ENCODE data around the gene IL2RG. TPM values are rescaled to one million over a fixed set of nuclear protein-coding genes. Genes with fewer than 3 reads are reported as not detected.
A peak's percentile ranks its signal among the peaks of the same experiment; 100 is the strongest.

IL2RG gene
- total RNA-seq, 1 experiment from 2014 or later, result 1.5 TPM

GRCh38 chrX:71118985-71119535 is 7.7 kb upstream of the IL2RG start:
- POLR2A ChIA-PET, result interaction anchor here (0.6 to 2.0 kb wide), 10 partner anchors 10 to 247 kb away, joined by 3 to 13 read pairs (median 5); partner anchors contain the start of genes NONO, SNX12 and TAF1
- Mint-ChIP-seq H3K36me3 (ENCODE audit: insufficient read depth, unreplicated experiment) (peaks cover 44% of the 10 kb centered on the region), H3K27ac (ENCODE audit: low read depth, unreplicated experiment) (peak overlapping the region; percentile 73), H3K27me3 (ENCODE audit: insufficient read depth, unreplicated experiment) (peaks cover 19% of the 10 kb centered on the region), H3K9me3 (ENCODE audit: unreplicated experiment) (no peaks in the 10 kb centered on the region), H3K4me3 (ENCODE audit: unreplicated experiment) (peak overlapping the region; percentile 79), H3K4me1 (ENCODE audit: insufficient read depth, unreplicated experiment) (no peaks in the 10 kb centered on the region)
- DNase-seq (ENCODE audit: unreplicated experiment), result no peak
- CTCF ChIA-PET, result interaction anchor here (0.7 to 2.9 kb wide), 4 partner anchors 10 to 119 kb away, joined by 3 to 9 read pairs (median 4); no protein-coding TSS in a partner anchor
- intact Hi-C loops (cut with micrococcal nuclease), result no loop called here
- BruUV-seq (replicated peaks), result no TSS peak
- TF ChIP-seq, protein P1, sequence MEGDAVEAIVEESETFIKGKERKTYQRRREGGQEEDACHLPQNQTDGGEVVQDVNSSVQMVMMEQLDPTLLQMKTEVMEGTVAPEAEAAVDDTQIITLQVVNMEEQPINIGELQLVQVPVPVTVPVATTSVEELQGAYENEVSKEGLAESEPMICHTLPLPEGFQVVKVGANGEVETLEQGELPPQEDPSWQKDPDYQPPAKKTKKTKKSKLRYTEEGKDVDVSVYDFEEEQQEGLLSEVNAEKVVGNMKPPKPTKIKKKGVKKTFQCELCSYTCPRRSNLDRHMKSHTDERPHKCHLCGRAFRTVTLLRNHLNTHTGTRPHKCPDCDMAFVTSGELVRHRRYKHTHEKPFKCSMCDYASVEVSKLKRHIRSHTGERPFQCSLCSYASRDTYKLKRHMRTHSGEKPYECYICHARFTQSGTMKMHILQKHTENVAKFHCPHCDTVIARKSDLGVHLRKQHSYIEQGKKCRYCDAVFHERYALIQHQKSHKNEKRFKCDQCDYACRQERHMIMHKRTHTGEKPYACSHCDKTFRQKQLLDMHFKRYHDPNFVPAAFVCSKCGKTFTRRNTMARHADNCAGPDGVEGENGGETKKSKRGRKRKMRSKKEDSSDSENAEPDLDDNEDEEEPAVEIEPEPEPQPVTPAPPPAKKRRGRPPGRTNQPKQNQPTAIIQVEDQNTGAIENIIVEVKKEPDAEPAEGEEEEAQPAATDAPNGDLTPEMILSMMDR (IDR thresholded peaks at IDR 0.05; ENCODE audit: unreplicated experiment), result no peak

GRCh38 chrX:71118032-71118984 is 6.9 kb upstream of the IL2RG start, which contains the start of gene MED12:
Gene MED12 (plus strand): TSS chrX:71118596. CDS start chrX:71118755, 159 bp downstream.
- peak; percentile 68 for DNase-seq (ENCODE audit: unreplicated experiment)
- Mint-ChIP-seq H3K4me3 (ENCODE audit: unreplicated experiment) (peak within 1 kb of the TSS; percentile 79), H3K27ac (ENCODE audit: low read depth, unreplicated experiment) (peak within 1 kb of the TSS; percentile 73), H3K27me3 (ENCODE audit: insufficient read depth, unreplicated experiment) (peaks cover 18% of the 10 kb centered on the region), H3K36me3 (ENCODE audit: insufficient read depth, unreplicated experiment) (peaks cover 39% of the 10 kb centered on the region), H3K4me1 (ENCODE audit: insufficient read depth, unreplicated experiment) (no peaks in the 10 kb centered on the region), H3K9me3 (ENCODE audit: unreplicated experiment) (no peaks in the 10 kb centered on the region)
- no TSS peak for BruUV-seq (replicated peaks)
- ChIA-PET POLR2A (interaction anchor here (0.6 to 2.0 kb wide), 13 partner anchors 11 to 247 kb away, joined by 3 to 13 read pairs (median 4); partner anchors contain the start of genes NONO, SNX12 and TAF1), CTCF (interaction anchor here (0.6 to 2.9 kb wide), 7 partner anchors 10 to 640 kb away, joined by 3 to 9 read pairs (median 4); no protein-coding TSS in a partner anchor)
- TF ChIP-seq, protein P1 (IDR thresholded peaks at IDR 0.05; ENCODE audit: unreplicated experiment), result no peak
- intact Hi-C loops (cut with micrococcal nuclease), result no loop called here

GRCh38 chrX:71117358-71117757 is 6.0 kb upstream of the IL2RG start:
- BruUV-seq (replicated peaks), result no TSS peak
- Mint-ChIP-seq H3K4me3 (ENCODE audit: unreplicated experiment) (no peak overlapping the region), H3K27me3 (ENCODE audit: insufficient read depth, unreplicated experiment) (peaks cover 18% of the 10 kb centered on the region), H3K9me3 (ENCODE audit: unreplicated experiment) (no peaks in the 10 kb centered on the region), H3K36me3 (ENCODE audit: insufficient read depth, unreplicated experiment) (peaks cover 30% of the 10 kb centered on the region), H3K4me1 (ENCODE audit: insufficient read depth, unreplicated experiment) (no peaks in the 10 kb centered on the region), H3K27ac (ENCODE audit: low read depth, unreplicated experiment) (no peak overlapping the region)
- ChIA-PET CTCF (interaction anchor here (0.7 to 1.1 kb wide), 3 partner anchors 13 to 137 kb away, joined by 3 to 4 read pairs (median 4); no protein-coding TSS in a partner anchor), POLR2A (interaction anchor here (0.7 to 2.0 kb wide), 8 partner anchors 15 to 180 kb away, joined by 3 to 12 read pairs (median 4); partner anchors contain the start of gene NONO)
- no peak for DNase-seq (ENCODE audit: unreplicated experiment)
- intact Hi-C loops (cut with micrococcal nuclease), result no loop called here
- TF ChIP-seq, protein P1 (IDR thresholded peaks at IDR 0.05; ENCODE audit: unreplicated experiment), result no peak
